ENCODE results near the gene PDE4DIP.
"Not testable (repeated sequence)": the region's sequence is repeated elsewhere in the genome, so short reads cannot be mapped to it uniquely, and the experiment has no call there.

Gene PDE4DIP

GRCh38 chr1:148874408-148875388, 30.5 kb downstream of the PDE4DIP start:
- not testable (repeated sequence) for DNase-seq

DNA sequence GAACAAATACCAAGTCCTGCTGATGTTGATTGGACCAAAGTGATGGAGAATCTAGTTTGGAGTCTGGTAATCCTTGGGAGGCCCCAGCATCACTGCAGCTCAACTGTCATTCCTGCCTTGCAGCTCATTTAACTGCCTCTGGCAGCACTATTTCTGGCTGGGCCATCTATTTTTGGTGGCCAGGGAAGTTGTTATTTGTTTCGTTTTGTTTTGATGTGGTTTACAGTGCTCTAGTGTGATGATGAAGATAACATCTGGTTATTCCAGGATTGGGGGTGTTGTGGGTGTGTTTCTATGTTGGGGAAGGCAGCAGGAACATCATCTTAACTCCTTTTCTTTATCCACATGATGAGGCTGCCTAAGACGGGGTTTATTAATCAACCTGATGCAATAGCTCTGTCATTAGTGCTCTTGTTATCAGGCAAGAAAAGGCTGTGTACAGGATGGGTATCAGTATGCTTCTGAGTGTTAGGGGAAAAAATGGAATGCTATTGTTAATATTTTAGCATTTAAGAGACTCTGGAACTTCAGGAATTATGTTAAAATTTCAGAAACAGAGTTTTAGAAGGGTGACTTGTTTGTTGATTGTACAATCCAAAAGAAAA, 35.7 kb downstream of the PDE4DIP start:
- not testable (repeated sequence) for DNase-seq

GRCh38 chr1:148881261-148881660, 37.0 kb downstream of the PDE4DIP start:
- DNase-seq, result not testable (repeated sequence)

- not testable (repeated sequence) for DNase-seq
These were observed 41.0 kb downstream of the PDE4DIP start for GRCh38 chr1:148885219-148885618.

- DNase-seq, result not testable (repeated sequence)
These were observed 42.1 kb downstream of the PDE4DIP start for GRCh38 chr1:148886293-148886692.

DNA sequence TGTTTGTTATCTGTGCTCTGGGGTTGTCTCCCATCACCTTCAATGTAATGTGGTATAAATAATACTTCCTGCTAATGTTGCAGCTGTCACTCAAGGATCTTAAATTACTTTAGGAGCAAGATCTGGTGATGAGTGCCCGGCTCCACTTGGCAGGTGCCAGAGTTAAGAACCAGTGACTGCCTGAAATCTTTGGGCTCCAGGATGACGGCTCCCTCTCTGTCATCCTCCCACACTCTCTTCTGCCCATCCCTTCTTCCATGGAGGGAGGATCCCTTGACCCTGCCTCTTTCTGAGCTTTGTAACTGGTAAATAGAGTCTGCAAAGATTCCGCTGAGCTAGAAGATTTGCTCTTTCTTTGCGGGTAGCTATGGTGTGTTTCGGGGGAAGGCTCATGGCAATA, 44.4 kb downstream of the PDE4DIP start:
- DNase-seq, result not testable (repeated sequence)

DNA sequence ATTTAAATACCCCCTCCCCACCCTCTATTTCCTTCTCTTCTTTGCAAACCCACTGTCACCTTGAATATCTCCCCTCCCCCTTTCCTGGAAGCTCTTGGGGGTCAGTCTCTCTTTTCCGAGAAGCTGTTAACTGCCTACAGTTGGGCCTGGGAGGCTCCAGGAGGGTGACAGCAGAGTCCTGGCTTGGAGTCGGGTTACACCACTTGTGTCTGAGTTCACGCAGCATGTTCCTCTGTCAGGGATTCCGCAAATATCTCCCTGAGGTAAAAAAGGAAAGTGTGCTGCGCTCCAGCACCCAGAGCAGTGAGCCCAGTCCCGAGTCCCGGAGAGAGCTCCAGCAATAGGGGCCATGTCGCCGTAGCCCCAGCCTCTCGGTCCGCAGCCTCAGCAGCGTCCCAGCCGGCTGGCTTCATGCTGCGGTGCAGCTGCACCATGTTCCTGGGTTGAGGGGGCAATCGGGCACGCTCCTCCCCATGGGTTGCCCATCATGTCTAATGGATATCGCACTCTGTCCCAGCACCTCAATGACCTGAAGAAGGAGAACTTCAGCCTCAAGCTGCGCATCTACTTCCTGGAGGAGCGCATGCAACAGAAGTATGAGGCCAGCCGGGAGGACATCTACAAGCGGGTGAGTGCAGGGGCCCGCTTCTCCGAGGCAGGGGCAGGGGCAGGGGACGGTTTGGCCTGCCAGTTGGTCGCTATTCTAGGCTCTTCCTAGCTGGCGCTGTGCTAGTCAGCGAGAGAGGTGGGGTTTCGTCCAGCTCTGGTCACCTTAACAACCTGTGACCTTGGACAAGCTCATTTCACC, 45.2 kb downstream of the PDE4DIP start:
- not testable (repeated sequence) for DNase-seq

- not testable (repeated sequence) for DNase-seq
These were observed 45.9 kb downstream of the PDE4DIP start for GRCh38 chr1:148890075-148890568.

DNA sequence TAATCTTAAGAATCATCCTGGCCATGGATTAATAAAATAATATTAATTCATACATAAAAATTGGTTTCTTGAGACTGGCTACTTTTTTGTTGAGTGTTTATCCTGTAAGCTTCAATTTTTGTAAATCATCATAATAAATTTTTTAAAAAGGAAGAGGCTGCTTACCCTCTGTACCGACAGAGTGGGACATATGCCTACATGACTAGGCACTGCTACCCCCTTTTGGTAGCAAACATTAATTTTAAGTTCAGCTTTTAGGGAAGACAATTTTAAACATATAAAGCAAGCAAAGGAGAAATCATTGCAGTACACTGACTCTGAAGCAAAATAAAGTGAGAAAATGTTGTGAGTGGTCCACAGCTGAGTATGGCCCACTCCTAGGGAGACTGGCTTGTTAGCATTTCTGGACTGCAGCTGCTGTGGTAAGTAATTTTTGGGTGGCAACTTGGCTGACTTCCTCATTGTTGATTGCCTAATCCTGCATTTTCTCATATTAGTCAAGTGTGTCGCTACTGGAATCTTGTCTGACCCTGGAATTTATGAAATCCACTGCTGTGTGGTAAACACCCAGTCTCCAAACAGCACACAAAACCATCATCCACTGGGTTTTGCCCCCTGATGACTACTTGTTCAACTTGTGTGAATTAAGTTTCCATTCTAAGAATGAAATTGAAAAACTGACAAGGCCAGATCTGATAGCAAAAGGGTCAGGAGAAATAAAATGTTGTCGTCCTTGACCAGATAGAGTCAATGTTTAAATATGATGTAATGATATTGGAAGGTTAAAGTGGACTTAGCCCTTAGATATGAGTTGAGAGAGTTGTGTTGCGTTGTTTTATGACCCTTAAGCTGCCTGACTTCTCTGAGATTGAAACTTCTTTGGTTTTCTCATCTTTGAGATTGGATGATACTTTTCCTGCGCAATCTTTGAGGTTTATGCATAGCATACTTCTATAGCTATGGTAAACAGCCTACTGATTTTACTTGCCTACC, 50.4 kb downstream of the PDE4DIP start:
- not testable (repeated sequence) for DNase-seq

GRCh38 chr1:148900026-148900425, 55.8 kb downstream of the PDE4DIP start:
- DNase-seq, result not testable (repeated sequence)

DNA sequence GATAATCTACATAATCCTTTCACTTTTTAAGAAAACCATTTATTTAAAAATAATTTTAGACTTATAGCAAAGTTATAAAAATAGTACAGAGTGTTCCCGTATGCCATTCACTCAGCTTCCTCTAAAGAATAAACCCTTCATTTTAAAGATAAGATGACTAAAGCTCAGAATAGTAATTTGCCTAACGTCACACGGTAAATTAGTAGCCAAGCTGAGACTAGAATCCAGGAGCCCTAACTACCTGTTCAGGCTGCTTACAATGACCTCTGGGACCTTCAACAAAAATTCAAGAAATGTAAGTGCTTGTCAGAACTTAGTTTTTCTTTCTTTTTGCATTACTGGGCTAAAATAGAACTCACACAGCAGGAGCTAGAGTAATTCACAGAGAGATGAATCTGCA, 56.5 kb downstream of the PDE4DIP start:
- not testable (repeated sequence) for DNase-seq

DNA sequence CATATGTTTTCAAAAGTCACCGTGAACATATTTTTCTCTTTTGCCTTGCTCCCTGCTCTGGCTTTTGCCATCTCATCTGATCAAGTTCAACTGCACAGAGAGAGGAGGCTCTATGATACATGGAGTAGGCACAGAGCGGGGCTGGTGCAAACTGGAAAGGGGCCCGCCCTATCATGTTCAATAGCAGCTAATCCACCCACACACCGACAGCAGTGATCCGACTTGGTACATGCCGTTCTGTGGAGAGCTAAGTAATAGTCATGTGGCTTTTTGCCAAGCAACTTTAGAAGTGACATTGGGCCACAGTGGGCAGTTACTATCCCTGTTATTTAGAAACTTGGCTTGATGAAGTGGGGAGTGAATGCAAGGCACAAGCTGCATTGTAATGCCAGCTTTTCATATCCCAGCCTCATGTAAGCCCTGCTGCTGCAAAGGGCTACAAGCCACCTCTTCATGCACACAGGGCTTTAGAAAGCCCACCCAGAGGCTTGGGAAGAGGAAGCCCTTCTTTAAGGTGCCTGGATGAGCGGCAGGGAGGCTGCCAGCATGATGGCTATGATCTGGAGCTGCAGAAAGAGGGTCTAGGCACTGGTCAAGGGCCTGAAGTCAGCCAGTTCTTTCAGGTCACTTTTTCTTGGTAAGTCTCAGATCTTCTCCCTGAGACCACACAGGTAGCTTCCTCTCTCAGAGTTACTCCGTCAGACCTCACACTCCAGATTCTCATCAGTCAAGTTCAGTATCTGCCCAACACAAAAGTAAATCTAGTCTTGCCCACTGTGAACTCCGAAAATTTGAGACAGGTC, 57.1 kb downstream of the PDE4DIP start:
- not testable (repeated sequence) for DNase-seq

DNA sequence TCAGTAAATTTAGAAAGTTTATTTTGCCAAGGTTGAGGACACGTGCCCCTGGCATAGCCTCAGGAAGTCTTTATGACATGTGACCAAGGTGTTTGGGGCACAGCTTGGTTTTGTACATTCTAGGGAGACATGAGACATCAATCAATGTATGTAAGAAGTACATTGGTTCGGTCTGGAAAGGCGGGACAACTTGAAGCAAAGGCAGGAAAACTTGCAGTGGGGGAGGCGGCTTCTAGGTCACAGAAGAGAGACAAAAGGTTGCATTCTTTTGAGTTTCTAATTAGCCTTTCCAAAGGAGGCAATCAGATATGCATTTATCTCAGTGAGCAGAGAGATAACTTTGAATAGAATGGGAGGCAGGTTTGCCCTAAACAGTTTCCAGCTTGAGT, 57.7 kb downstream of the PDE4DIP start:
- DNase-seq, result not testable (repeated sequence)

- DNase-seq, result not testable (repeated sequence)
These were observed 65.1 kb downstream of the PDE4DIP start for GRCh38 chr1:148909219-148909826.

- not testable (repeated sequence) for DNase-seq
These were observed 67.2 kb downstream of the PDE4DIP start for GRCh38 chr1:148911303-148911928.

- DNase-seq, result not testable (repeated sequence)
These were observed 72.0 kb downstream of the PDE4DIP start for GRCh38 chr1:148916222-148916621.

DNA sequence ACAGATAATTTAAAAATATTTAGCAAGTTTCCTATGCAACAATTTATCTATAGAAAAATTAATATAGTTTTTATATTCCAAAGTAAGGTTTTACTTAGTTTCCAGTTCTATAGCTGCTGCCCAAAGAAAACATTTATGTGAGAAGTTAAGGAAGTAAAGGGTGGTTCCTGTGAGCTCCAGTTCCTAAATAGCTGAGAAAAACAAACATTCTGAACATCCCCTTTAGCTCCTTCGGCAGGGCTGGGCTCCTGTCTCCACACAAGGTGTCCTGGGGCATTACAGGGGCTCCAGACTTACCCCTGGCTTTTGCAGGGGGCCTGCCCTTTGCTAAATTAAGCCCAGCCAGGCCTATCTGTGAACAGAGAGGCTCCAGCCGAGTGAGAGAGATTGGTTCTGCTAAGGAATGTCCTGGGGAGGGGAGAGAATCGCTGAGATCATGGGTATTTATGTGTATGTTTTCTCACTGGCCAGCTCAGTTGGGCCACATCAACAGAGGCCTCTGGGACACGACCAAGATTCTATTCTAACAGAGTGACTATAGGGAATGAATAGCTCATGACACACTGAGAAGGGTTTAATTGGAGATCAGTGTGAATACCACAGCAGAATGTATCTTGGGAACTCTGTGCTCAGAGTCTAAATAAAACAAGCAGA, 72.6 kb downstream of the PDE4DIP start:
- not testable (repeated sequence) for DNase-seq

- not testable (repeated sequence) for DNase-seq
These were observed 74.7 kb downstream of the PDE4DIP start for GRCh38 chr1:148918836-148919447.

- DNase-seq, result not testable (repeated sequence)
These were observed 76.8 kb downstream of the PDE4DIP start for GRCh38 chr1:148921047-148921446.
